Erythroblast (primary cell): Measurements from ENCODE around the gene HMGA1.

Experiments
- GATA1 ChIP-seq: IDR thresholded peaks from 2 replicates; pipeline ENCODE4 v1.6.1; 2011; ENCODE audit warnings: low read depth, mild to moderate bottlenecking, control low read depth, low read length, moderate library complexity
- POLR2A ChIP-seq: IDR thresholded peaks from 2 replicates; pipeline ENCODE4 v1.6.1; 2011; ENCODE audit warnings: mild to moderate bottlenecking, low read length

GRCh38 chr6:34226066-34226465, 10.6 kb upstream of the HMGA1 start:
- TF ChIP-seq POLR2A (no peak), GATA1 (no peak)
